AG08395 (cell line): Measurements from ENCODE around the gene LFNG.
"Not testable (repeated sequence)": the region's sequence is repeated elsewhere in the genome, so short reads cannot be mapped to it uniquely, and the experiment has no call there.

ENCODE experiments used
- DNase-seq: peaks from one replicate; pipeline ENCODE4 v3.0.0; 2012; ENCODE audit warnings: mixed read lengths, low spot score

The LFNG gene

GRCh38 chr7:2544541-2545188 lies 25.1 kb downstream of the LFNG start:
- DNase-seq: peak; percentile 1

GRCh38 chr7:2545746-2546425 lies 26.3 kb downstream of the LFNG start:
- DNase-seq: no peak

- DNase-seq: no peak
Observed at GRCh38 chr7:2546776-2547586, 27.4 kb downstream of the LFNG start.

GRCh38 chr7:2551418-2551817 lies 31.8 kb downstream of the LFNG start:
- no peak for DNase-seq

GRCh38 chr7:2553108-2553507 lies 33.5 kb downstream of the LFNG start:
- no peak for DNase-seq

- no peak for DNase-seq
Observed at GRCh38 chr7:2553831-2554581, 34.4 kb downstream of the LFNG start.

- no peak for DNase-seq
Observed at GRCh38 chr7:2554661-2555111, 35.1 kb downstream of the LFNG start.

GRCh38 chr7:2555121-2556052 lies 35.8 kb downstream of the LFNG start, which contains the start of gene BRAT1:
BRAT1 (minus strand) TSS chr7:2555524; CDS start chr7:2554431, 1,093 bp downstream.
- peak; percentile 99 for DNase-seq

- DNase-seq: peak; percentile 96
Observed at GRCh38 chr7:2558629-2559282, 39.2 kb downstream of the LFNG start, which contains the start of gene IQCE. IQCE (plus strand) TSS chr7:2558979; CDS start chr7:2559182, 203 bp downstream.

- DNase-seq: no peak
Observed at GRCh38 chr7:2559283-2559950, 39.8 kb downstream of the LFNG start.

GRCh38 chr7:2563955-2564354 lies 44.4 kb downstream of the LFNG start:
- DNase-seq: not testable (repeated sequence)

GRCh38 chr7:2564970-2565540 lies 45.5 kb downstream of the LFNG start:
- DNase-seq: no peak

- no peak for DNase-seq
Observed at GRCh38 chr7:2566348-2566889, 46.8 kb downstream of the LFNG start.

GRCh38 chr7:2566890-2567678 lies 47.5 kb downstream of the LFNG start:
- DNase-seq: no peak

- DNase-seq: peak; percentile 59
Observed at GRCh38 chr7:2567679-2568278, 48.2 kb downstream of the LFNG start.

GRCh38 chr7:2568521-2569223 lies 49.1 kb downstream of the LFNG start:
- no peak for DNase-seq

GRCh38 chr7:2569421-2569820 lies 49.8 kb downstream of the LFNG start:
- DNase-seq: no peak
